Measurements from ENCODE around the gene ALLC.
A peak's percentile ranks its signal among the peaks of the same experiment; 100 is the strongest.

The ALLC gene

GRCh38 chr2:3628241-3628679, 29.7 kb upstream of the ALLC start:
- H3K27ac ChIP-seq, result no peak overlapping the region
- TF ChIP-seq ZFX (IDR thresholded peaks at IDR 0.05), result no peak
- no peak for TF ChIP-seq CTCF (conservative IDR thresholded peaks at IDR 0.05)

GRCh38 chr2:3628800-3629199, 29.2 kb upstream of the ALLC start:
- H3K27ac ChIP-seq, result no peak overlapping the region
- TF ChIP-seq ZFX (IDR thresholded peaks at IDR 0.05) (no peak), CTCF (conservative IDR thresholded peaks at IDR 0.05) (peak; percentile 33)

GRCh38 chr2:3630631-3631030, 27.4 kb upstream of the ALLC start:
- TF ChIP-seq ZFX (IDR thresholded peaks at IDR 0.05) (no peak), CTCF (conservative IDR thresholded peaks at IDR 0.05) (no peak)
- H3K27ac ChIP-seq, result no peak overlapping the region

GRCh38 chr2:3631161-3631850, 26.7 kb upstream of the ALLC start:
- TF ChIP-seq CTCF (conservative IDR thresholded peaks at IDR 0.05), result no peak
- no peak for TF ChIP-seq ZFX (IDR thresholded peaks at IDR 0.05)
- no peak overlapping the region for H3K27ac ChIP-seq

GRCh38 chr2:3631851-3632659, 25.9 kb upstream of the ALLC start:
- H3K27ac ChIP-seq, result no peak overlapping the region
- TF ChIP-seq CTCF (conservative IDR thresholded peaks at IDR 0.05), result no peak
- no peak for TF ChIP-seq ZFX (IDR thresholded peaks at IDR 0.05)

- H3K27ac ChIP-seq, result no peak overlapping the region
- TF ChIP-seq ZFX (IDR thresholded peaks at IDR 0.05), result no peak
- no peak for TF ChIP-seq CTCF (conservative IDR thresholded peaks at IDR 0.05)
These were observed 24.7 kb upstream of the ALLC start for GRCh38 chr2:3633089-3633981.

Data from C4-2B (cell line).